ENCODE measurements around the gene SCARB1. TPM values are rescaled to one million over a fixed set of nuclear protein-coding genes. Genes with fewer than 3 reads are reported as not detected.

Gene SCARB1
- total and polyA plus RNA-seq, 2 of the 13 experiments (the other 11 are each of a cell fraction or from before 2014, with no cell fraction given) = 63.4 to 160 TPM

GRCh38 chr12:124910561-124911478 lies 47.2 kb upstream of the SCARB1 start (continued):
- TF ChIP-seq ZNF598 (CRISPR knock-in tag; IDR thresholded peaks at IDR 0.05; ENCODE audit: borderline replicate concordance) = no peak
- TF ChIP-seq ZNF576 (CRISPR knock-in tag; IDR thresholded peaks at IDR 0.05) = no peak
- no peak for TF ChIP-seq ZBED4 (CRISPR knock-in tag; IDR thresholded peaks at IDR 0.05; ENCODE audit: borderline replicate concordance)
- TF ChIP-seq TOE1 (CRISPR knock-in tag; IDR thresholded peaks at IDR 0.05) = no peak
- TF ChIP-seq SNAPC2 (CRISPR knock-in tag; IDR thresholded peaks at IDR 0.05) = 0 out of 2 replicates have a peak, but pooled peaks have one; percentile 26
- no peak for TF ChIP-seq ZNF441 (CRISPR knock-in tag; IDR thresholded peaks at IDR 0.05; ENCODE audit: borderline replicate concordance)
- no peak for TF ChIP-seq ZMYM3 (CRISPR knock-in tag; IDR thresholded peaks at IDR 0.05)
- no peak for TF ChIP-seq NR2C2 (CRISPR knock-in tag; IDR thresholded peaks at IDR 0.05; ENCODE audit: borderline replicate concordance)
- no peak for TF ChIP-seq CAMTA2 (CRISPR knock-in tag; IDR thresholded peaks at IDR 0.05; ENCODE audit: borderline replicate concordance)
- TF ChIP-seq SAFB2 (CRISPR knock-in tag; IDR thresholded peaks at IDR 0.05; ENCODE audit: borderline replicate concordance, low read depth) = no peak
- no peak for TF ChIP-seq PCBP1 (IDR thresholded peaks at IDR 0.05; ENCODE audit: borderline replicate concordance, low read depth, low read length)
- peak; percentile 69 for TF ChIP-seq ZNF629 (CRISPR knock-in tag; conservative IDR thresholded peaks at IDR 0.05)
- no peak; the same call in none of the 2 replicates for TF ChIP-seq MED1 (CRISPR knock-in tag; IDR thresholded peaks at IDR 0.05)
- TF ChIP-seq MAFK (conservative IDR thresholded peaks at IDR 0.05 in 1 of 2, IDR thresholded peaks at IDR 0.05 in 1 of 2; ENCODE audit: low read length in 2 of 2) = no peak
- no peak for TF ChIP-seq KDM5A (IDR thresholded peaks at IDR 0.05; ENCODE audit: borderline replicate concordance, low read length)
- TF ChIP-seq KLF11 (CRISPR knock-in tag; IDR thresholded peaks at IDR 0.05) = no peak
- no peak for TF ChIP-seq MYNN (CRISPR knock-in tag; IDR thresholded peaks at IDR 0.05; ENCODE audit: low read depth)
- no peak for TF ChIP-seq ZBTB38 (CRISPR knock-in tag; IDR thresholded peaks at IDR 0.05)
- peak; percentile 9; the same call in 1 of the 2 replicates for TF ChIP-seq SAP130 (CRISPR knock-in tag; IDR thresholded peaks at IDR 0.05; ENCODE audit: low read depth)
- peak; percentile 49 for TF ChIP-seq POLR2AphosphoS5 (IDR thresholded peaks at IDR 0.05; ENCODE audit: low read depth, low read length)
- TF ChIP-seq FOXK1 (CRISPR knock-in tag; IDR thresholded peaks at IDR 0.05; ENCODE audit: borderline replicate concordance, low read depth) = no peak
- no peak for TF ChIP-seq ZNF496 (CRISPR knock-in tag; IDR thresholded peaks at IDR 0.05; ENCODE audit: insufficient replicate concordance)
